Measurements from ENCODE around the gene TTYH3.

- TF ChIP-seq CTCF (conservative IDR thresholded peaks at IDR 0.05 in 1 of 2, IDR thresholded peaks at IDR 0.05 in 1 of 2; ENCODE audit: low read depth in 1 of 2, low read length in 2 of 2) = no peak
- no peak for TF ChIP-seq EZH2 (IDR thresholded peaks at IDR 0.05; ENCODE audit: low read length, missing control alignments)
Observed at GRCh38 chr7:2627258-2628129, 4.3 kb upstream of the TTYH3 start.

All from fibroblast of lung (primary cell).